GM21717 (cell line): ENCODE data around the gene BATF3.
"Not testable (repeated sequence)": the region's sequence is repeated elsewhere in the genome, so short reads cannot be mapped to it uniquely, and the experiment has no call there.

Experiments used
- ATAC-seq: cut with Tn5 transposase; IDR thresholded peaks from one replicate; pipeline ENCODE4 v1.9.1; 2021; ENCODE audit warnings: mild to moderate bottlenecking, moderate library complexity; ENCODE audit not compliant: unreplicated experiment

BATF3 gene

GRCh38 chr1:212699625-212700222 lies at the start of gene BATF3:
BATF3 (minus strand) TSS chr1:212699840; CDS start chr1:212699762, 78 bp downstream.
- peak; percentile 25 for ATAC-seq

- ATAC-seq: no peak
Observed at GRCh38 chr1:212746546-212746945, 46.9 kb upstream of the BATF3 start.

DNA sequence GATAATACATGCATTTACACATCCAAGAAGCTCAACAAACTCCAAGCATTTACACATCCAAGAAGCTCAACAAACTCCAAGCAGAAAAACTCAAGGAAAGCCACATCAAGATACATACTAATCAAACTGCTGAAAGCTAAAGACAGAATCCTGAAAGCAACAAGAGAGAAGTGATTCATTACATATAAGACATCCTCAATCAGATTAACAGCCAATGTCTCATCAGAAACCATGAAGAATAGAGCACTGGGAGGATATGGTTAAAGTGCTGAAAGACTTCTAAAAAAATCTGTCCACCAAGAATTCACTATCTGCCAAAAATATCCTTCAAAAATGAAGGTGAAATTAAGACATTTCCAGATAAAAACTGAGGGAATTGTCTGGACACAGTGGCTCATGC lies 45.7 kb upstream of the BATF3 start:
- ATAC-seq: no peak

- ATAC-seq: no peak
Observed at GRCh38 chr1:212743901-212744475, 44.3 kb upstream of the BATF3 start.

GRCh38 chr1:212738330-212738729 lies 38.7 kb upstream of the BATF3 start:
- no peak for ATAC-seq

- no peak for ATAC-seq
Observed at GRCh38 chr1:212737559-212737958, 37.9 kb upstream of the BATF3 start.

DNA sequence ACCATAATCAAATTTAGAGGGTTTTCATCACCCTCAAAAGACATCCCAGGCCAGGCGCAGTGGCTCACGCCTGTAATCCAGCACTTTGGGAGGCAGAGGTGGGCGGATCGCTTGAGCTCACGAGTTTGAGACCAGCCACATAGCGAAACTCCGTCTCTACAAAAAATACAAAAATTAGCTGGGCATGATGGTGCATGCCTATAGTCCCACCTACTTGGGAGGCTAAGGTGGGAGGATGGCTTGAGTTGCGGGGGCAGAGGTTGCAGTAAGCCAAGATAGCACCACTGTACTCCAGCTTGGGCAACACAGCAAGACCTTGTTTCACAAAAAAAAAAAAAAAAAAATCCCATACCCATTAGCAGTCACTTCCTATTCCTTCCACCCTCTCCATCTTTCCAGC lies 33.5 kb upstream of the BATF3 start:
- no peak for ATAC-seq

GRCh38 chr1:212731630-212732029 lies 32.0 kb upstream of the BATF3 start:
- ATAC-seq: no peak

GRCh38 chr1:212728606-212729005 lies 29.0 kb upstream of the BATF3 start:
- ATAC-seq: no peak

- no peak for ATAC-seq
Observed at GRCh38 chr1:212727386-212728181, 27.9 kb upstream of the BATF3 start.

DNA sequence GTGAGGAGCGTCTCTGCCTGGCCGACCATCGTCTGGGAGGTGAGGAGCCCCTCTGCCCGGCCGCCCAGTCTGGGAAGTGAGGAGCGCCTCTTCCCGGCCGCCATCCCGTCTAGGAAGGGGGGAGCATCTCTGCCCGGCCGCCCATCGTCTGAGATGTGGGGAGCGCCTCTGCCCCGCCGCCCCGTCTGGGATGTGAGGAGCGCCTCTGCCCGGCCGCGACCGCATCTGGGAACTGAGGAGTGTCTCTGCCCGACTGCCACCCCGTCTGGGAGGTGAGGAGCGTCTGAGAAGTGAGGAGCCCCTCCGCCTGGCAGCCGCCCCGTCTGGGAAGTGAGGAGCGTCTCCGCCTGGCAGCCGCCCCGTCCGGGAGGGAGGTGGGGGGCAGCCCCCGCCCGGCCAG lies 25.0 kb upstream of the BATF3 start:
- not testable (repeated sequence) for ATAC-seq

DNA sequence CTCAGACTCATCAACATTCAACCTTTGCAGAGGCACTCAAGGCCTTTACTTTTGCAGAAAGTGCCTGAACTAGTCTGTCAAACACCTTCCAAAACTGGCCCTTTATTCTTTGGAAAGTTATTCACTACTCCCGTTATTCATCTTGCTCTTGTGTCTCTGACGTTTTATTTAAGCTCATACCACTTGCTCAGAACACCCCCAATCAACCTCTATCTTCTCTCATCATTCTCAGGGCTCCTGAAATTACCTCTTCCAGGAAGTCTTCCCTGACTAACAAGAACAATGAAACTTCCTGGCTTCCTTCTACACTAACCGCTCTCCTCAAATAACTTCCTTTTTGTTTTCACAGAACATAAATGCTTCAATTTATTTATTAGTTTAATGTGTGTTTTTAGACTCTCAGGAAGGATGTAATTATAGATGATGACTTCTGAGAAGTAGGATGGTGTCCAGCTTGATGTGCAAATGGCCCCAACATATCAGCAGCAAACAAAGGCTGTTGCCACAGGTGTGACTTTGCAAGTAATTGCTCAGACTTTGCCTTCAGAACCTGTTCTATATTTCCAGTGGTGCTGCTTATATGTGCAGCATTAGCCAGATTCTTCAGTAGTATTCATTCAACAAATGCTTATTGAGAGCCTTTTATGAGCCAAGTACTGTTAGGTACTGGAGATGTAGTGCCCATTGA lies 22.8 kb upstream of the BATF3 start:
- no peak for ATAC-seq

DNA sequence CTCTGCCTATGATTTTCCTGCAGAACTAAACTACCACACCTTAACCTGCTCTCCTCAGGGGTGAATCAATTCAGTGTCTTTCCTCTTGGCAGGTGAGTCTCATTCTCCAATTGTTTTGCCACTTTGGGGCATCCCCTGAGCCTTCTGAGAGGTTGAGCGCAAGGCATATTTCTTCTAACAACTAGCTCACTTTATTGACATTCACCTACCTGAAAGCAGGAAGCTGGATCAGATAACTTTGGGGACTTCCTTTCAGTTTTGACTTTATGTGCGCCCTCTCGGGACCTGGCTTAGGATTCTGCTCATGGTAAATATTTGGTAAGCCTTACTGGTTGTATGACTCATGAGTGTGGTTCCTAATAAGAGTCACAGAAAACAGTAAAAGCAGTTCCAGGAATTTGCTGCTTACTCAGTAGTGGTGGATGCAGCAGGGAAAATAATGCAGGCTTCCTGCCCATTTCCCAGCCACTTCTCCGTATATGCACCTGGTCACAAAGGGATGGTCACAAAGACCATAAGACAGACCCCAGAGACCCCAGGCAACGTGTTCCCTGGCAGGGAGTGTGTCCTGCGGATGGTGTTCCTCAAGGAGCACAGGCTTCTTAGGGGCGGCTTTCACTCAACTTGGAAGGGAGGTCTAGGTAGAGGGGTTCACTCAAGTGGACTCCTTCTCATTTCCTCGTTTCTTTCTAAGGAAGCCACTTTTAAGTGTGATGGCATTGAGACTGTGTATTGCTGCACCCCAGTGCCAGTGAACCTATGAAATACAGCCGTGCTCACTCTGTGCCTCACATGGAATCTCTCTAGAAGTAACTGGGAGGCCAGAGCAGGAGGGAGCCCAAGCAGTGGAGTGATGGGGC lies 22.0 kb upstream of the BATF3 start:
- peak; percentile 43 for ATAC-seq

DNA sequence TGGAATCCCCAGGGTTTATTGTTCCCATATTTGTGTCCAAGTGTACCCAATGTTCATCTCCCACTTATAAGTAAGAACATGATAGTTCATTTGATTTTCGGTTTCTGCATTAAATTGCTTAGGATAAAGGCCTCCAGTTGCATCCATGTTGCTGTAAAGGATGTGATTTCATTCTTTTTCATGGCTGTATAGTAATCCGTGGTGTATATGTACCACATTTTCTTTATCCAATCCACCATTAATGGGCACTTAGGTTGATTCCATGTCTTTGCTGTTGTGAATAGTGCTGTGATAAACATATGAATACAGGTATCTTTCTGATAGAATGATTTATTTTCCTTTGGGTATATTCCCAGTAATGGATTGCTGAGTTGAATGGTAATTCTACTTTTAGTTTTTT lies 20.0 kb upstream of the BATF3 start:
- no peak for ATAC-seq

- no peak for ATAC-seq
Observed at GRCh38 chr1:212718499-212718898, 18.9 kb upstream of the BATF3 start.

GRCh38 chr1:212716161-212716560 lies 16.5 kb upstream of the BATF3 start:
- no peak for ATAC-seq

DNA sequence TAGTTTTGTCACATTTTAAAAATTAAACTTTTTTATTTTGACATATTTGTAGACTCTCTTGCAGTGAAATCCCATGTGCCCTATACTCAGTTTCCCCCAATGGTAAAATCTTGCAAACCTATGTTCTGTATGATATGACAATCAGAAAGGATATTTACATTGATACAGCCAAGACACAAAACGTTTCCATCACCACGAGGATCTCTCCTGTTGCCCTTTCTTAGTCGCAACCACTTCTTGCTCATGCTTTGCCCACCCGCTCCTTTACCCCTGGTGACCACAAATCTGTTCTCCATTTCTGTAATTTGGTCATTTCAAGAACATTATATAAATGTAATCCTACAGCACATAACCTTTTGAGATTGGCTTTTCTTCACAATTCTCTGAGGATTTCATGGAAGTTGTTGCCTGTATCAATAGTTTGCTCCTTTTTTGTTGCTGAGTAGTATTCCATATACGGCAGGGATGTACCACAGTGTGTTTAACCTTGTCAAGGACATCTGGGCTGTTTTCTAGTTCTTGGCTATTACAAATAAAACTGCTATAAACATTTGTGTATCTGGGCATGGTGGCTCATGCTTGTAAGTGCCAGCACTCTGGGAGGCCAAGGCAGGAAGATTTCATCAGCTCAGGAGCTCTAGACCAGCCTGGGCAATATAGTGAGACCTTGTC lies 14.0 kb upstream of the BATF3 start:
- no peak for ATAC-seq

- ATAC-seq: no peak
Observed at GRCh38 chr1:212712451-212713303, 13.0 kb upstream of the BATF3 start.

DNA sequence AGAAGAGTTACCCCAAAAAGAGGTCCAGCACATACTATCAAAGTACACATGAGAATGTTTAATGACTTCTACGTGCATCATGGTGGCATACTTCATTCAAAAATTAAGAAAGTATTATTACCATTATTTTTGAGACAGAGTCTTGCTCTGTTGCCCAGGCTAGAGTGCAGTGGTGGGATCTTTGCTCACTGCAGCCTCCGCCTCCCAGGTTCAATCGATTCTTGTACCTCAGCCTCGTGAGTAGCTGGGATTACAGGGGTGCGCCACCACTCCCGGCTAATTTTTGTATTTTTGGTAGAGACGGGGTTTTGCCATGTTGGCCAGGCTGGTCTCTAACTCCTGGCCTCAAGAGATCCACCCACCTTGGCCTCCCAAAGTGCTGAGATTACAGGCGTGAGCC lies 12.3 kb upstream of the BATF3 start:
- ATAC-seq: not testable (repeated sequence)
